ENCODE results near the gene TCOF1.

- no peak for TF ChIP-seq POLR2A (IDR thresholded peaks at IDR 0.05)
- TF ChIP-seq, protein P1, sequence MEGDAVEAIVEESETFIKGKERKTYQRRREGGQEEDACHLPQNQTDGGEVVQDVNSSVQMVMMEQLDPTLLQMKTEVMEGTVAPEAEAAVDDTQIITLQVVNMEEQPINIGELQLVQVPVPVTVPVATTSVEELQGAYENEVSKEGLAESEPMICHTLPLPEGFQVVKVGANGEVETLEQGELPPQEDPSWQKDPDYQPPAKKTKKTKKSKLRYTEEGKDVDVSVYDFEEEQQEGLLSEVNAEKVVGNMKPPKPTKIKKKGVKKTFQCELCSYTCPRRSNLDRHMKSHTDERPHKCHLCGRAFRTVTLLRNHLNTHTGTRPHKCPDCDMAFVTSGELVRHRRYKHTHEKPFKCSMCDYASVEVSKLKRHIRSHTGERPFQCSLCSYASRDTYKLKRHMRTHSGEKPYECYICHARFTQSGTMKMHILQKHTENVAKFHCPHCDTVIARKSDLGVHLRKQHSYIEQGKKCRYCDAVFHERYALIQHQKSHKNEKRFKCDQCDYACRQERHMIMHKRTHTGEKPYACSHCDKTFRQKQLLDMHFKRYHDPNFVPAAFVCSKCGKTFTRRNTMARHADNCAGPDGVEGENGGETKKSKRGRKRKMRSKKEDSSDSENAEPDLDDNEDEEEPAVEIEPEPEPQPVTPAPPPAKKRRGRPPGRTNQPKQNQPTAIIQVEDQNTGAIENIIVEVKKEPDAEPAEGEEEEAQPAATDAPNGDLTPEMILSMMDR (IDR thresholded peaks at IDR 0.05) = no peak
Observed at GRCh38 chr5:150434464-150434863, 77.0 kb downstream of the TCOF1 start.
